H9 (cell line): ENCODE measurements around the gene MANF. TPM values are rescaled to one million over a fixed set of nuclear protein-coding genes. Genes with fewer than 3 reads are reported as not detected.

ENCODE experiments used
- DNase-seq: peaks from one replicate; pipeline ENCODE4 v3.0.0-alpha.2; 2017
- H2AFZ ChIP-seq: one replicate; pipeline ENCODE4 v1.6.1; 2013; ENCODE audit warnings: mild to moderate bottlenecking, low read length, control low read depth, moderate library complexity
- H2AK5ac ChIP-seq: 2 replicates; pipeline ENCODE4 v1.6.1; 2013; ENCODE audit warnings: low read length, control low read depth, mixed read lengths; ENCODE audit not compliant: insufficient read length
- H2BK120ac ChIP-seq: one replicate; pipeline ENCODE4 v1.6.1; 2013; ENCODE audit warnings: low read depth, mild to moderate bottlenecking, low read length, control low read depth, inconsistent platforms; ENCODE audit not compliant: poor library complexity, severe bottlenecking
- H2BK12ac ChIP-seq: 2 replicates; pipeline ENCODE4 v1.6.1; 2013; ENCODE audit warnings: low read length, control low read depth, mixed read lengths, low read depth; ENCODE audit not compliant: insufficient read length
- H2BK15ac ChIP-seq: 2 replicates; pipeline ENCODE4 v1.6.1; 2013; ENCODE audit warnings: low read depth, low read length, control low read depth
- H2BK20ac ChIP-seq: one replicate; pipeline ENCODE4 v1.6.1; 2013; ENCODE audit warnings: low read depth, mild to moderate bottlenecking, low read length, control low read depth, inconsistent platforms; ENCODE audit not compliant: poor library complexity, severe bottlenecking
- H2BK5ac ChIP-seq: 2 replicates; pipeline ENCODE4 v1.6.1; 2013; ENCODE audit warnings: low read length, control low read depth, mixed read lengths; ENCODE audit not compliant: insufficient read length
- H3K14ac ChIP-seq: 2 replicates; pipeline ENCODE4 v1.6.1; 2013; ENCODE audit warnings: low read length, control low read depth; ENCODE audit not compliant: insufficient read depth
- H3K18ac ChIP-seq: 2 replicates; pipeline ENCODE4 v1.6.1; 2013; ENCODE audit warnings: low read depth, mild to moderate bottlenecking, mixed read lengths, low read length, control low read depth; ENCODE audit not compliant: insufficient read length
- H3K23ac ChIP-seq: 2 replicates; pipeline ENCODE4 v1.6.1; 2013; ENCODE audit warnings: low read length, control low read depth, mixed read lengths, low read depth; ENCODE audit not compliant: insufficient read length
- H3K23me2 ChIP-seq: 2 replicates; pipeline ENCODE4 v1.6.1; 2013; ENCODE audit warnings: low read depth, mild to moderate bottlenecking, mixed read lengths, low read length, control low read depth; ENCODE audit not compliant: insufficient read length, poor library complexity, severe bottlenecking
- H3K27ac ChIP-seq: 2 replicates; pipeline ENCODE4 v1.5.1; 2013; ENCODE audit warnings: low read length, control low read depth, mixed read lengths, low read depth; ENCODE audit not compliant: insufficient read length
- H3K27me3 ChIP-seq: 2 replicates; pipeline ENCODE4 v1.6.1; 2013; ENCODE audit warnings: low read length, control low read depth, inconsistent platforms; ENCODE audit not compliant: insufficient read depth
- H3K4ac ChIP-seq: 2 replicates; pipeline ENCODE4 v1.6.1; 2013; ENCODE audit warnings: low read depth, mild to moderate bottlenecking, control low read depth, inconsistent platforms, low read length, moderate library complexity
- H3K4me1 ChIP-seq: 2 replicates; pipeline ENCODE4 v1.6.1; 2013; ENCODE audit warnings: low read length, control low read depth, inconsistent platforms; ENCODE audit not compliant: insufficient read depth
- H3K4me2 ChIP-seq: 2 replicates; pipeline ENCODE4 v1.6.1; 2013; ENCODE audit warnings: low read length, control low read depth, mixed read lengths; ENCODE audit not compliant: insufficient read length, insufficient read depth
- H3K56ac ChIP-seq: 2 replicates; pipeline ENCODE4 v1.6.1; 2013; ENCODE audit warnings: low read depth, mild to moderate bottlenecking, mixed read lengths, low read length, control low read depth; ENCODE audit not compliant: insufficient read length
- H3K79me1 ChIP-seq: 2 replicates; pipeline ENCODE4 v1.6.1; 2013; ENCODE audit warnings: low read depth, mild to moderate bottlenecking, moderate library complexity, low read length, control low read depth, inconsistent platforms; ENCODE audit not compliant: insufficient read depth, poor library complexity, severe bottlenecking
- H3K79me2 ChIP-seq: 2 replicates; pipeline ENCODE4 v1.6.1; 2013; ENCODE audit warnings: low read length, control low read depth, inconsistent platforms; ENCODE audit not compliant: insufficient read depth
- H3K9ac ChIP-seq: 2 replicates; pipeline ENCODE4 v1.6.1; 2013; ENCODE audit warnings: low read length, control low read depth, mixed read lengths; ENCODE audit not compliant: insufficient read length; ENCODE audit errors: extremely low read depth
- H3K9me3 ChIP-seq: one replicate; pipeline ENCODE4 v1.6.1; 2013; ENCODE audit warnings: low read depth, low read length, inconsistent platforms; ENCODE audit not compliant: control insufficient read depth
- H3T11ph ChIP-seq: one replicate; pipeline ENCODE4 v1.6.1; 2013; ENCODE audit warnings: mild to moderate bottlenecking, low read length, control low read depth, inconsistent platforms
- H4K20me1 ChIP-seq: one replicate; pipeline ENCODE4 v1.6.1; 2013; ENCODE audit not compliant: control insufficient read depth, insufficient read length, insufficient read depth
- H4K5ac ChIP-seq: 2 replicates; pipeline ENCODE4 v1.6.1; 2013; ENCODE audit warnings: low read depth, mild to moderate bottlenecking, mixed read lengths, low read length, control low read depth; ENCODE audit not compliant: insufficient read length
- H4K8ac ChIP-seq: replicated peaks from 2 replicates; pipeline ENCODE4 v1.6.1; 2013; ENCODE audit warnings: low read length, control low read depth, mixed read lengths, low read depth; ENCODE audit not compliant: insufficient read length
- H4K91ac ChIP-seq: 2 replicates; pipeline ENCODE4 v1.6.1; 2013; ENCODE audit warnings: low read depth, mild to moderate bottlenecking, moderate library complexity, mixed read lengths, low read length, control low read depth; ENCODE audit not compliant: insufficient read length
- H3K27ac Mint-ChIP-seq, 3 experiments: 2 replicates in 2 of 3; 3 replicates in 1 of 3; pipeline ENCODE4 v1.8.0; 2020 to 2021; ENCODE audit warnings: mixed read lengths in 3 of 3, mild to moderate bottlenecking in 1 of 3, moderate library complexity in 1 of 3
- H3K27me3 Mint-ChIP-seq: 2 replicates; pipeline ENCODE4 v1.8.0; 2021; ENCODE audit warnings: low read depth, mild to moderate bottlenecking, moderate library complexity, mixed read lengths
- H3K36me3 Mint-ChIP-seq, 3 experiments: 2 replicates in 2 of 3; 3 replicates in 1 of 3; pipeline ENCODE4 v1.8.0; 2020 to 2021; ENCODE audit warnings: low read depth in 3 of 3, mixed read lengths in 3 of 3; ENCODE audit not compliant: insufficient read depth in 1 of 3
- H3K4me1 Mint-ChIP-seq, 2 experiments: 2 replicates each; pipeline ENCODE4 v1.8.0; 2020; ENCODE audit warnings: mixed read lengths in 2 of 2
- H3K4me3 Mint-ChIP-seq, 2 experiments: 2 replicates in 1 of 2; 3 replicates in 1 of 2; pipeline ENCODE4 v1.8.0; 2020 to 2021; ENCODE audit warnings: mild to moderate bottlenecking in 2 of 2, mixed read lengths in 2 of 2, moderate library complexity in 1 of 2
- H3K9me3 Mint-ChIP-seq, 2 experiments: 2 replicates in 1 of 2; 3 replicates in 1 of 2; pipeline ENCODE4 v1.8.0; 2020; ENCODE audit warnings: mild to moderate bottlenecking in 2 of 2, mixed read lengths in 2 of 2, moderate library complexity in 1 of 2
- WGBS: extraction: QIAGEN DNeasy Blood & Tissue Kit; methylation state at CpG from one replicate; pipeline ENCODE4 v1.1.7; 2013; ENCODE audit warnings: missing lambda C conversion rate, low lambda C conversion rate, mixed read lengths; ENCODE audit not compliant: insufficient read length; ENCODE audit errors: extremely low coverage; 5-methylcytosine and 5-hydroxymethylcytosine counted together
- total RNA-seq: library from RNA; stranded (reverse); gene quantifications from 2 replicates; pipeline ENCODE4 v1.2.1, GENCODE V29; 2021
- TF ChIP-seq, protein P1 (sequence below): fragments of 200-600 bp; sonication (generic); conservative IDR thresholded peaks from 3 replicates; pipeline ENCODE4 v1.8.0; 2021; ENCODE audit warnings: antibody characterized with exemption, mild to moderate bottlenecking

The MANF gene
- total RNA-seq, 1 experiment from 2014 or later = 148 TPM

DNA sequence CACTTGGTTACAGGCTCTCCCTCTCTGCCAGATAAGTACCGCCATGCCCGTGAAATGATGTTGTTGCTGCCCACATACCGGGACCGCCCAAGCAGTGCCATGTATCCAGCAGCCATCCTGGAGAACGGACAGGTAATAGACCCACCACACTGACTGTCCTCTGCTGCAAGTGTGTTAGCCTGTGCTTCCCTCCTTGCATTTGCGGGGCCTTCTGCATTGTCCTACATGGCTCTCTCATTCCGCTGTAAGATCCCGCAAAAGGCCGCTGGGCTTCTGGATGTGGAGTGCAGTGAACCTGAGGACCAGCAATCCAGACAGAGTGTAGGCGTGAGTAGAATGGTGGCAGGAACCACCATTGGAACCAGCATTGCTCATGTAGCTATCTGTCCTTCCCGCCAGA is 10.6 kb upstream of the MANF start:
- Histone ChIP-seq H2BK12ac (no peak overlapping the region), H3K23me2 (no peaks in the 10 kb centered on the region), H2AFZ (no peak overlapping the region), H3K18ac (no peak overlapping the region), H4K20me1 (no peaks in the 10 kb centered on the region), H3K9me3 (no peaks in the 10 kb centered on the region), H4K91ac (no peak overlapping the region), H4K5ac (no peak overlapping the region), H3K27me3 (no peaks in the 10 kb centered on the region), H3K79me2 (no peaks in the 10 kb centered on the region), H2BK120ac (no peak overlapping the region), H4K8ac (no peak overlapping the region), H2BK5ac (no peak overlapping the region), H3T11ph (no peak overlapping the region), H2BK15ac (no peak overlapping the region), H2BK20ac (no peak overlapping the region), H2AK5ac (no peak overlapping the region), H3K4ac (no peak overlapping the region), H3K79me1 (no peaks in the 10 kb centered on the region), H3K14ac (no peak overlapping the region), H3K4me1 (no peaks in the 10 kb centered on the region), H3K56ac (no peak overlapping the region), H3K9ac (no peak overlapping the region), H3K23ac (no peak overlapping the region), H3K4me2 (no peak overlapping the region), H3K27ac (no peak overlapping the region)
- H3K36me3 Mint-ChIP-seq = peaks cover 0 to 6% (median 0%) of the 10 kb centered on the region in 3 experiments; a peak in 5 of 7 replicates
- no peak for DNase-seq
- TF ChIP-seq, protein P1, sequence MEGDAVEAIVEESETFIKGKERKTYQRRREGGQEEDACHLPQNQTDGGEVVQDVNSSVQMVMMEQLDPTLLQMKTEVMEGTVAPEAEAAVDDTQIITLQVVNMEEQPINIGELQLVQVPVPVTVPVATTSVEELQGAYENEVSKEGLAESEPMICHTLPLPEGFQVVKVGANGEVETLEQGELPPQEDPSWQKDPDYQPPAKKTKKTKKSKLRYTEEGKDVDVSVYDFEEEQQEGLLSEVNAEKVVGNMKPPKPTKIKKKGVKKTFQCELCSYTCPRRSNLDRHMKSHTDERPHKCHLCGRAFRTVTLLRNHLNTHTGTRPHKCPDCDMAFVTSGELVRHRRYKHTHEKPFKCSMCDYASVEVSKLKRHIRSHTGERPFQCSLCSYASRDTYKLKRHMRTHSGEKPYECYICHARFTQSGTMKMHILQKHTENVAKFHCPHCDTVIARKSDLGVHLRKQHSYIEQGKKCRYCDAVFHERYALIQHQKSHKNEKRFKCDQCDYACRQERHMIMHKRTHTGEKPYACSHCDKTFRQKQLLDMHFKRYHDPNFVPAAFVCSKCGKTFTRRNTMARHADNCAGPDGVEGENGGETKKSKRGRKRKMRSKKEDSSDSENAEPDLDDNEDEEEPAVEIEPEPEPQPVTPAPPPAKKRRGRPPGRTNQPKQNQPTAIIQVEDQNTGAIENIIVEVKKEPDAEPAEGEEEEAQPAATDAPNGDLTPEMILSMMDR = no peak
- WGBS = no CpG with 5 or more reads among the region's 11 CpGs
- no peak overlapping the region for H3K27ac Mint-ChIP-seq
- peaks cover 0 to 4% of the 10 kb centered on the region in 2 experiments; a peak in 2 of 4 replicates for H3K4me1 Mint-ChIP-seq
- H3K4me3 Mint-ChIP-seq = no peak overlapping the region
- no peaks in the 10 kb centered on the region for H3K27me3 Mint-ChIP-seq
- no peaks in the 10 kb centered on the region for H3K9me3 Mint-ChIP-seq
